CD4-positive, alpha-beta T cell (primary cell): Measurements from ENCODE around the gene ZNF700. TPM values are rescaled to one million over a fixed set of nuclear protein-coding genes. Genes with fewer than 3 reads are reported as not detected.
"Not testable (repeated sequence)": the region's sequence is repeated elsewhere in the genome, so short reads cannot be mapped to it uniquely, and the experiment has no call there.

Source experiments
- ATAC-seq: fragments of 200-7000 bp; cut with Tn5 transposase; one replicate; pipeline ENCODE4 v1.10.0; 2022; ENCODE audit warnings: mild to moderate bottlenecking; ENCODE audit not compliant: poor library complexity
- CTCF ChIA-PET: fragments of 350-600 bp; sonication (Branson Sonifier 250); formaldehyde crosslinking; loops from one replicate; lab custom pipeline; 2021; ENCODE audit warnings: antibody characterized with exemption, inconsistent platforms; lab: Charles Lee
- POLR2A ChIA-PET: fragments of 350-600 bp; sonication (Branson Sonifier 250); formaldehyde crosslinking; loops from one replicate; lab custom pipeline; 2021; ENCODE audit warnings: antibody characterized with exemption, inconsistent platforms; lab: Charles Lee
- DNase-seq, 14 experiments: peaks; one replicate each; pipeline ENCODE4 v3.0.0-alpha.2; 2013 to 2020; ENCODE audit warnings: mixed read lengths in 2 of 14
- H3K27ac ChIP-seq, 2 donors: one replicate each; pipeline versions ENCODE4 v1.5.1 to v1.7.0; 2013; ENCODE audit warnings: low read length in 2 of 2, low read depth in 1 of 2, mild to moderate bottlenecking in 1 of 2
- H3K27me3 ChIP-seq, 2 experiments: 1 replicate in 1 of 2; 2 replicates in 1 of 2; pipeline versions ENCODE4 v1.6.1 to v1.7.0; 2013; ENCODE audit warnings: low read length in 2 of 2, control low read depth in 1 of 2, mild to moderate bottlenecking in 1 of 2, moderate library complexity in 1 of 2; ENCODE audit not compliant: insufficient read depth in 2 of 2, control insufficient read depth in 1 of 2
- H3K36me3 ChIP-seq: one replicate; pipeline ENCODE4 v1.6.1; 2013; ENCODE audit warnings: low read length, control low read depth; ENCODE audit not compliant: insufficient read depth
- H3K4me1 ChIP-seq: one replicate; pipeline ENCODE4 v1.6.1; 2013; ENCODE audit warnings: low read length, control low read depth; ENCODE audit not compliant: insufficient read depth
- H3K4me3 ChIP-seq: one replicate; pipeline ENCODE4 v1.5.1; 2013; ENCODE audit warnings: mild to moderate bottlenecking, low read length, moderate library complexity
- H3K9me3 ChIP-seq, 2 experiments: 1 replicate in 1 of 2; 2 replicates in 1 of 2; pipeline versions ENCODE4 v1.6.1 to v1.7.0; 2013; ENCODE audit warnings: low read length in 2 of 2, mild to moderate bottlenecking in 2 of 2, control low read depth in 1 of 2, moderate library complexity in 1 of 2; ENCODE audit not compliant: control insufficient read depth in 1 of 2, insufficient read depth in 1 of 2
- H3K27ac Mint-ChIP-seq: one replicate; pipeline ENCODE4 v1.8.0; 2020; ENCODE audit warnings: mixed read lengths
- H3K27me3 Mint-ChIP-seq: one replicate; pipeline ENCODE4 v1.8.0; 2021; ENCODE audit warnings: mixed read lengths
- H3K36me3 Mint-ChIP-seq: one replicate; pipeline ENCODE4 v1.8.0; 2021; ENCODE audit warnings: low read depth, mixed read lengths
- H3K4me1 Mint-ChIP-seq: one replicate; pipeline ENCODE4 v1.8.0; 2021; ENCODE audit warnings: low read depth, mixed read lengths
- H3K4me3 Mint-ChIP-seq: one replicate; pipeline ENCODE4 v1.8.0; 2020; ENCODE audit warnings: mild to moderate bottlenecking, mixed read lengths
- H3K9me3 Mint-ChIP-seq: one replicate; pipeline ENCODE4 v1.8.0; 2020; ENCODE audit warnings: mixed read lengths
- CTCF ChIP-seq: fragments of 200-600 bp; IDR thresholded peaks from one replicate; pipeline ENCODE4 v1.8.0; 2022; ENCODE audit warnings: antibody characterized with exemption, mild to moderate bottlenecking
- intact Hi-C, 2 experiments: fragments of 100-400 bp; cut with DNase I in 1 of 2; cut with micrococcal nuclease in 1 of 2; formaldehyde crosslinking; loops; one replicate each; pipeline versions ENCODE4 v1.15.1 to v1.9.0; 2023 to 2025; cut with DNase I, micrococcal nuclease
- total RNA-seq, 174 experiments: library from RNA in 2 of 174; stranded (reverse) in 2 of 174; gene quantifications; one replicate each; pipeline ENCODE4 v1.2.3 and lab custom pipeline; 2021 to 2026

ZNF700 gene
- total RNA-seq, 2 experiments from 2014 or later = 13.2 to 14.5 TPM

GRCh38 chr19:11894851-11895250, 30.1 kb upstream of the ZNF700 start:
- CTCF ChIA-PET = no interaction called here

DNA sequence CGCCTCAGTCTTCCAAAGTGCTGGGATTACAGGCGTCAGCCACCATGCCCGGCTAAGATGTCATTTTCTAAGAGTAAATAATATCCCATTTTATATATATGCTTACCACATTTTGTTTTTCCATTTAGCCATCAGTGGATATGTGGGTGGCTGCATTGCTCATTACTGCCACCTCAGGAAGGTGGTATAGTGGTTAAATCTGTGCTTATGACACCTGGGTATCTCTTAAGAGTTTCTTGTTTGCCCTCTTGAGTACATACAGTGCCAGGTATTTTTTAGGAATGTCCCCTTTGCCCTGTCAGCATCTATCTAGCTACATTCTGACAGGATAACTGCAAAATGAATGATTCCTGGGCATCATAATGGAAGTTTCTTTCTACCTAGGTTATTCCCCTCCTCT, 22.7 kb upstream of the ZNF700 start:
- Mint-ChIP-seq H3K36me3 (peaks cover 90% of the 10 kb centered on the region), H3K9me3 (peaks cover 10% of the 10 kb centered on the region), H3K27ac (no peak overlapping the region), H3K4me1 (no peaks in the 10 kb centered on the region), H3K27me3 (no peaks in the 10 kb centered on the region), H3K4me3 (no peak overlapping the region)
- TF ChIP-seq CTCF = no peak
- Histone ChIP-seq H3K27me3 (no peaks in the 10 kb centered on the region), H3K27ac (no peak overlapping the region), H3K4me3 (no peak overlapping the region), H3K4me1 (no peaks in the 10 kb centered on the region), H3K9me3 (peaks cover 44 to 62% of the 10 kb centered on the region in 2 experiments), H3K36me3 (peaks cover 13% of the 10 kb centered on the region)
- POLR2A ChIA-PET = no interaction called here
- no peak for ATAC-seq
- CTCF ChIA-PET = no interaction called here
- intact Hi-C loops = no loop called here
- DNase-seq = no peak

More at GRCh38 chr19:11894851-11895250, 30.1 kb upstream of the ZNF700 start:
- H3K4me3 ChIP-seq = no peak overlapping the region
- TF ChIP-seq CTCF = no peak
- no peaks in the 10 kb centered on the region for H3K36me3 ChIP-seq
- Mint-ChIP-seq H3K27ac (no peak overlapping the region), H3K9me3 (peaks cover 5% of the 10 kb centered on the region), H3K4me1 (peaks cover under 1% of the 10 kb centered on the region), H3K27me3 (no peaks in the 10 kb centered on the region), H3K4me3 (no peak overlapping the region), H3K36me3 (peaks cover 66% of the 10 kb centered on the region)
- POLR2A ChIA-PET = no interaction called here
- H3K27ac ChIP-seq = no peak overlapping the region
- ATAC-seq (no peak), DNase-seq (no peak)
- no peaks in the 10 kb centered on the region for H3K27me3 ChIP-seq
- H3K4me1 ChIP-seq = no peaks in the 10 kb centered on the region
- intact Hi-C loops = no loop called here
- peaks cover 2 to 19% of the 10 kb centered on the region in 2 experiments for H3K9me3 ChIP-seq

DNA sequence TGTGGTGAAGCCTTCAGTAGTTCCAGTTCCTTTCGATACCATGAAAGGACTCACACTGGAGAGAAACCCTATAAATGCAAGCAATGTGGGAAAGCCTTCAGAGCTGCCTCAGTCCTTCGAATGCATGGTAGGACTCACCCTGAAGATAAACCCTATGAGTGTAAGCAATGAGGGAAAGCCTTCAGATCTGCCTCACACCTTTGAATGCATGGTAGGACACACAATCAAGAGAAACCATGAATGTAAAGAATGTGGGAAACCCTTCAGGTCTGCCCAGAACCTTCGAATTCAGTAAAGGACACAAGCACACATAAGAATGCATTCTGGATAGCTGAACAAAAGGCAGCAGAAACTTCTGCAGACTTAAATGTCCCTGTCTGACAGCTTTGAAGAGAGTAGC, 19.0 kb upstream of the ZNF700 start:
- CTCF ChIA-PET = no interaction called here
- peaks cover 8% of the 10 kb centered on the region for H3K9me3 Mint-ChIP-seq
- H3K36me3 Mint-ChIP-seq = peaks cover 84% of the 10 kb centered on the region
- no peak overlapping the region for H3K27ac ChIP-seq
- TF ChIP-seq CTCF = no peak
- no peaks in the 10 kb centered on the region for H3K4me1 ChIP-seq
- H3K36me3 ChIP-seq = peaks cover 13% of the 10 kb centered on the region
- ATAC-seq (no peak), DNase-seq (no peak)
- H3K4me1 Mint-ChIP-seq = no peaks in the 10 kb centered on the region
- intact Hi-C loops = no loop called here
- no peak overlapping the region for H3K27ac Mint-ChIP-seq
- H3K9me3 ChIP-seq = peaks cover 26 to 51% of the 10 kb centered on the region in 2 experiments
- no peak overlapping the region for H3K4me3 Mint-ChIP-seq
- H3K4me3 ChIP-seq = no peak overlapping the region
- POLR2A ChIA-PET = no interaction called here
- H3K27me3 ChIP-seq = no peaks in the 10 kb centered on the region
- H3K27me3 Mint-ChIP-seq = no peaks in the 10 kb centered on the region

DNA sequence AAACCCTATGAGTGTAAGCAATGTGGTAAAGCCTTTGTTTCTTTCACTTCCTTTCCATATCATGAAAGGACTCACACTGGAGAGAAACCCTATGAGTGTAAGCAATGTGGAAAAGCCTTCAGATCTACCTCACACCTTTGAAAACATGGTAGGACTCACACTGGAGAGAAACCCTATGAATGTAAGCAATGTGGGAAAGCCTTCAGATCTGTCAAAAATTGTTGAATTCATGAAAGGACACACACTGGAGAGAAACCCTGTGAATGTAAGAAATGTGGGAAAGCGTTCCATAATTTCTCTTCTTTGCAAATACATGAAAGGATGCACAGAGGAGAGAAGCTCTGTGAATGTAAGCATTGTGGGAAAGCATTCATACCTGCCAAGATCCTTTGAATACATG, 13.0 kb upstream of the ZNF700 start:
- H3K27ac ChIP-seq, H3K9me3 Mint-ChIP-seq, intact Hi-C loops, H3K4me1 Mint-ChIP-seq, H3K4me3 Mint-ChIP-seq, H3K27ac Mint-ChIP-seq, POLR2A ChIA-PET, ATAC-seq, H3K4me3 ChIP-seq, CTCF ChIA-PET, H3K27me3 Mint-ChIP-seq, H3K27me3 ChIP-seq, H3K36me3 ChIP-seq, H3K4me1 ChIP-seq, DNase-seq: not testable (repeated sequence)
- peaks cover 57% of the 10 kb centered on the region for H3K36me3 Mint-ChIP-seq
- peaks cover 22 to 39% of the 10 kb centered on the region in 2 experiments for H3K9me3 ChIP-seq

DNA sequence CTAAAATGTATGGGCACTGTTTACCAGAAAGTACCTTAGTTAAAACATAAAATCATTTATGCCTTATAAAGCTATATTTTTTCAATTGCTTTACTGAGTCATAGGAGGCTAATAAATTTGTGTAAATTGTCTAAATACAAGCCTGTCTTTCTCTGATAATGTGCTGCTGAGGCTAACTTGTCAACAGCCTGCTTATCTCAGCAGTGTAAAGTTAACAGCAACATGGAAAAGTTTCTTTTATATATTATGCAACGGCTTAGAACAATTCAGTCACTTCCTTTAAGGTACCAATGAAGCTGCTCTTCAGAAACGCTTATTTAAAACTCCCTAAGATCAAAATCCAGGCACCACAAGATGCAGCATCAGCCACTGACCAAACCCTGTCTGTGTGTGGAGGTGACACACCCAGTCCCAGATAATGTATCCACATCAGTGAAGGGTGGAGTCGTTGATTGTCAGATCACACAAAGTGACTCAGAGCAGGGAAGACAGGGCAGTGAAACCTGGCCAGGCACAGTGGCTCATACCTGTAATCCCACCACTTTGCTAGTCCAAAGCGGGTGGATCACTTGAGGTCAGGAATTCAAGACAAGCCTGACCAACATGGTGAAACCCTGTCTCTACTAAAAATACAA, 10.4 kb upstream of the ZNF700 start:
- CTCF ChIA-PET, H3K4me1 Mint-ChIP-seq, H3K4me1 ChIP-seq, intact Hi-C loops, H3K36me3 ChIP-seq, H3K4me3 ChIP-seq, H3K27me3 Mint-ChIP-seq, ATAC-seq, H3K27ac Mint-ChIP-seq, H3K9me3 Mint-ChIP-seq, POLR2A ChIA-PET, H3K27me3 ChIP-seq, H3K27ac ChIP-seq, DNase-seq, H3K4me3 Mint-ChIP-seq: not testable (repeated sequence)
- peaks cover 31% of the 10 kb centered on the region for H3K36me3 Mint-ChIP-seq
- H3K9me3 ChIP-seq = peaks cover 24 to 39% of the 10 kb centered on the region in 2 experiments
